SK-N-SH (cell line): Measurements from ENCODE around the gene PRRT1B. TPM values are rescaled to one million over a fixed set of nuclear protein-coding genes. Genes with fewer than 3 reads are reported as not detected.

Source experiments
- CTCF ChIA-PET: fragments of 300-600, 350-600 bp; formaldehyde crosslinking; extraction: SDS; loops from one replicate; lab custom pipeline; 2021; lab: Yijun Ruan, JAX
- POLR2A ChIA-PET: fragments of 350-600 bp; sonication (Branson Sonifier 250); formaldehyde crosslinking; extraction: SDS; loops from one replicate; lab custom pipeline; 2020; ENCODE audit warnings: antibody characterized with exemption, inconsistent platforms; lab: Yijun Ruan, JAX
- DNase-seq: peaks from one replicate; pipeline ENCODE4 v3.0.0; 2012
- H2AFZ ChIP-seq: fragments of 200-600 bp; sonication (generic); 2 replicates; pipeline ENCODE4 v1.8.1; 2016; ENCODE audit warnings: antibody characterized with exemption, mild to moderate bottlenecking, low read depth
- H3F3A ChIP-seq: fragments of 200-600 bp; sonication (generic); replicated peaks from 2 replicates; pipeline ENCODE3; 2016; ENCODE audit warnings: antibody characterized with exemption, mild to moderate bottlenecking; ENCODE audit not compliant: insufficient read depth
- H3K27ac ChIP-seq, 2 experiments: fragments of 200-500 bp in 1 of 2; fragments of 200-600 bp in 1 of 2; sonication (Bioruptor generic) in 1 of 2; sonication (generic), shearing (Covaris generic) in 1 of 2; 2 replicates each; pipeline versions ENCODE4 v1.5.1 to v1.6.1; 2014 to 2016; ENCODE audit warnings: low read depth in 2 of 2, inconsistent platforms in 1 of 2, low read length in 1 of 2, mild to moderate bottlenecking in 1 of 2, mixed read lengths in 1 of 2
- H3K27me3 ChIP-seq: fragments of 200-600 bp; sonication (generic), shearing (Covaris generic); 2 replicates; pipeline ENCODE4 v1.6.1; 2016; ENCODE audit warnings: mixed run types; ENCODE audit not compliant: insufficient read depth
- H3K36me3 ChIP-seq, 2 experiments: fragments of 200-500 bp in 1 of 2; fragments of 200-600 bp in 1 of 2; sonication (Bioruptor generic) in 1 of 2; sonication (generic) in 1 of 2; replicated peaks in 1 of 2; 2 replicates each; pipeline versions ENCODE3 to v1.5.1; 2014 to 2016; ENCODE audit warnings: low read length in 1 of 2, mild to moderate bottlenecking in 1 of 2; ENCODE audit not compliant: insufficient read depth in 2 of 2, control insufficient read depth in 1 of 2
- H3K4me1 ChIP-seq, 2 experiments: fragments of 200-500 bp in 1 of 2; fragments of 200-600 bp in 1 of 2; sonication (Bioruptor generic) in 1 of 2; sonication (generic), shearing (Covaris generic) in 1 of 2; 2 replicates each; pipeline versions ENCODE4 v1.5.1 to v1.6.1; 2014 to 2016; ENCODE audit warnings: low read depth in 1 of 2, low read length in 1 of 2, mixed run types in 1 of 2; ENCODE audit not compliant: insufficient read depth in 2 of 2, control insufficient read depth in 1 of 2
- H3K4me2 ChIP-seq: fragments of 200-600 bp; sonication (generic), shearing (Covaris generic); 2 replicates; pipeline ENCODE4 v1.6.1; 2017; ENCODE audit warnings: mixed run types
- H3K4me3 ChIP-seq, 2 experiments: fragments of 200-500 bp in 1 of 2; fragments of 200-600 bp in 1 of 2; sonication (Bioruptor generic) in 1 of 2; sonication (generic), shearing (Covaris generic) in 1 of 2; 2 replicates each; pipeline versions ENCODE4 v1.5.1 to v1.8.1; 2014 to 2016; ENCODE audit warnings: low read depth in 2 of 2, inconsistent platforms in 1 of 2, low read length in 1 of 2, mild to moderate bottlenecking in 1 of 2, mixed read lengths in 1 of 2, moderate library complexity in 1 of 2
- H3K79me2 ChIP-seq: fragments of 200-600 bp; sonication (generic); 2 replicates; pipeline ENCODE4 v1.8.1; 2017; ENCODE audit warnings: mild to moderate bottlenecking; ENCODE audit not compliant: insufficient read depth
- H3K9ac ChIP-seq: fragments of 200-600 bp; sonication (generic); 2 replicates; pipeline ENCODE4 v1.6.1; 2017; ENCODE audit warnings: mixed run types
- H3K9me2 ChIP-seq: fragments of 200-600 bp; sonication (generic); 2 replicates; pipeline ENCODE4 v1.6.1; 2017; ENCODE audit warnings: mixed run types
- H3K9me3 ChIP-seq: fragments of 200-600 bp; sonication (generic); 2 replicates; pipeline ENCODE4 v1.6.1; 2017; ENCODE audit warnings: mixed run types, mild to moderate bottlenecking, moderate library complexity
- H4K20me1 ChIP-seq: fragments of 200-600 bp; sonication (generic); 2 replicates; pipeline ENCODE4 v1.6.1; 2017; ENCODE audit warnings: mild to moderate bottlenecking, mixed run types; ENCODE audit not compliant: insufficient read depth
- CHD2 ChIP-seq: fragments of 150-350 bp; IDR thresholded peaks from 2 replicates; pipeline ENCODE4 v1.6.1; 2018; ENCODE audit warnings: low read length; ENCODE audit not compliant: partially characterized antibody
- FOSL2 ChIP-seq: IDR thresholded peaks from 2 replicates; pipeline ENCODE4 v1.4.0; 2012; ENCODE audit warnings: low read depth, mild to moderate bottlenecking, moderate library complexity, borderline replicate concordance
- GABPA ChIP-seq: IDR thresholded peaks from 2 replicates; pipeline ENCODE4 v1.4.0; 2012; ENCODE audit warnings: low read depth, mild to moderate bottlenecking
- GATA2 ChIP-seq: sonication (generic); formaldehyde crosslinking; IDR thresholded peaks from 2 replicates; pipeline ENCODE4 v1.5.0; 2020; ENCODE audit warnings: mild to moderate bottlenecking, missing genetic modification reagents
- JUND ChIP-seq: IDR thresholded peaks from 2 replicates; pipeline ENCODE4 v1.4.0; 2012
- MEF2A ChIP-seq: IDR thresholded peaks from 2 replicates; pipeline ENCODE4 v1.4.0; 2012; ENCODE audit warnings: low read depth, borderline replicate concordance
- POLR2AphosphoS5 ChIP-seq: IDR thresholded peaks from 2 replicates; pipeline ENCODE4 v1.6.1; 2012; ENCODE audit warnings: low read depth, low read length
- RFX5 ChIP-seq: IDR thresholded peaks from 2 replicates; pipeline ENCODE4 v1.6.1; 2012; ENCODE audit warnings: mild to moderate bottlenecking, improper control_type of control experiment, low read length
- RXRA ChIP-seq: IDR thresholded peaks from 2 replicates; pipeline ENCODE4 v1.4.0; 2012; ENCODE audit warnings: low read depth, mild to moderate bottlenecking, borderline replicate concordance
- SMC3 ChIP-seq: IDR thresholded peaks from 2 replicates; pipeline ENCODE4 v1.6.1; 2012; ENCODE audit warnings: low read depth, low read length, improper control_type of control experiment
- TAF1 ChIP-seq: IDR thresholded peaks from 2 replicates; pipeline ENCODE4 v1.6.1; 2012; ENCODE audit warnings: low read depth, mild to moderate bottlenecking, low read length, moderate library complexity, borderline replicate concordance
- TCF12 ChIP-seq: IDR thresholded peaks from 2 replicates; pipeline ENCODE4 v1.4.0; 2012
- TEAD4 ChIP-seq: IDR thresholded peaks from 2 replicates; pipeline ENCODE4 v1.4.0; 2012; ENCODE audit warnings: mild to moderate bottlenecking, borderline replicate concordance; ENCODE audit not compliant: insufficient read depth
- YY1 ChIP-seq: IDR thresholded peaks from 2 replicates; pipeline ENCODE4 v1.4.0; 2012; ENCODE audit warnings: low read depth, mild to moderate bottlenecking
- WGBS: methylation state at CpG from one replicate; pipeline ENCODE4 v1.1.6; 2017; ENCODE audit warnings: low lambda C conversion rate; 5-methylcytosine and 5-hydroxymethylcytosine counted together
- polyA plus RNA-seq, 3 experiments: library from polyadenylated mRNA; depleted of rRNA; stranded (reverse); fragments of >200 nt; gene quantifications; 2 replicates each; pipeline ENCODE4 v1.2.3, GENCODE V29; 2012
- TF ChIP-seq, protein P1 (sequence below): fragments of 200-600 bp; sonication (generic); IDR thresholded peaks from 2 replicates; pipeline ENCODE4 v1.6.1; 2017; ENCODE audit warnings: antibody characterized with exemption, mild to moderate bottlenecking, moderate library complexity
- TF ChIP-seq, protein P2 (sequence below): IDR thresholded peaks from 2 replicates; pipeline ENCODE4 v1.4.0; 2012; ENCODE audit warnings: low read depth, borderline replicate concordance
- TF ChIP-seq, protein P3 (sequence below): fragments of 150-350 bp; IDR thresholded peaks from 2 replicates; pipeline ENCODE4 v1.6.1; 2016; ENCODE audit warnings: mild to moderate bottlenecking, low read depth, low read length
- TF ChIP-seq, protein P4 (sequence below): IDR thresholded peaks from 2 replicates; pipeline ENCODE4 v1.6.1; 2012; ENCODE audit warnings: mild to moderate bottlenecking, low read depth, low read length, moderate library complexity

Gene PRRT1B
- polyA plus RNA-seq, 1 of the 3 experiments (the other 2 are of a cell fraction), result not detected

DNA sequence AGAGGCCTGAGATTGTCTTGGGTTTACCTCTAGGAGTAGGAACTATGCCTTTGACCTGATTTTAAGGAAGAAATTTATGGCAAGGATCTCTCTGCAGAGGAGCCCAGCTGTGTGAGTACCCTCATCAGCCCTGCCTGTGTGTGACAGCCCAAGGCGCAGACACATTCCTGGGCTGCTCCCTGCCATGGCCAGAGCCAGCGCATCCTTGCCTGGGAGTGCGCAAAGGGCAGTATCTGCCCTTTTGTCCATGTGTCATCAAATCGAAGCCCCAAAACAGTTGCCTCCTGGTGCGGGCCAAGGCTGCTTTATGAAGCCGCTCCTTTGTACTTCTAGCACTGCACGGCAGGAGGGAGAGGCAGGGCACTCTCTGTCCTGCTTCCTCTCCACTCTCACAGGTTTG, 51.9 kb downstream of the PRRT1B start:
- Histone ChIP-seq H3K9ac (no peak overlapping the region), H3K79me2 (no peaks in the 10 kb centered on the region), H3K4me1 (no peaks in the 10 kb centered on the region), H3F3A (no peaks in the 10 kb centered on the region), H3K4me2 (no peak overlapping the region), H3K27me3 (no peaks in the 10 kb centered on the region), H3K27ac (no peak overlapping the region), H3K9me2 (no peaks in the 10 kb centered on the region), H3K4me3 (no peak overlapping the region), H3K9me3 (no peaks in the 10 kb centered on the region), H3K36me3 (peaks cover 3 to 47% of the 10 kb centered on the region in 2 experiments), H2AFZ (no peak overlapping the region), H4K20me1 (no peaks in the 10 kb centered on the region)
- POLR2A ChIA-PET, result no interaction called here
- CTCF ChIA-PET, result interaction anchor here (1.0 to 1.6 kb wide), 2 partner anchors 71 to 143 kb away, joined by 3 to 5 read pairs; partner anchors contain the start of gene RAPGEF1
- TF ChIP-seq TCF12 (no peak), CHD2 (no peak), FOSL2 (no peak), TAF1 (no peak), SMC3 (no peak), TEAD4 (no peak)
- TF ChIP-seq, protein P1, sequence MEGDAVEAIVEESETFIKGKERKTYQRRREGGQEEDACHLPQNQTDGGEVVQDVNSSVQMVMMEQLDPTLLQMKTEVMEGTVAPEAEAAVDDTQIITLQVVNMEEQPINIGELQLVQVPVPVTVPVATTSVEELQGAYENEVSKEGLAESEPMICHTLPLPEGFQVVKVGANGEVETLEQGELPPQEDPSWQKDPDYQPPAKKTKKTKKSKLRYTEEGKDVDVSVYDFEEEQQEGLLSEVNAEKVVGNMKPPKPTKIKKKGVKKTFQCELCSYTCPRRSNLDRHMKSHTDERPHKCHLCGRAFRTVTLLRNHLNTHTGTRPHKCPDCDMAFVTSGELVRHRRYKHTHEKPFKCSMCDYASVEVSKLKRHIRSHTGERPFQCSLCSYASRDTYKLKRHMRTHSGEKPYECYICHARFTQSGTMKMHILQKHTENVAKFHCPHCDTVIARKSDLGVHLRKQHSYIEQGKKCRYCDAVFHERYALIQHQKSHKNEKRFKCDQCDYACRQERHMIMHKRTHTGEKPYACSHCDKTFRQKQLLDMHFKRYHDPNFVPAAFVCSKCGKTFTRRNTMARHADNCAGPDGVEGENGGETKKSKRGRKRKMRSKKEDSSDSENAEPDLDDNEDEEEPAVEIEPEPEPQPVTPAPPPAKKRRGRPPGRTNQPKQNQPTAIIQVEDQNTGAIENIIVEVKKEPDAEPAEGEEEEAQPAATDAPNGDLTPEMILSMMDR, result no peak
- 92% methylated on average over 7 of the region's 7 CpGs for WGBS
- no peak for DNase-seq

DNA sequence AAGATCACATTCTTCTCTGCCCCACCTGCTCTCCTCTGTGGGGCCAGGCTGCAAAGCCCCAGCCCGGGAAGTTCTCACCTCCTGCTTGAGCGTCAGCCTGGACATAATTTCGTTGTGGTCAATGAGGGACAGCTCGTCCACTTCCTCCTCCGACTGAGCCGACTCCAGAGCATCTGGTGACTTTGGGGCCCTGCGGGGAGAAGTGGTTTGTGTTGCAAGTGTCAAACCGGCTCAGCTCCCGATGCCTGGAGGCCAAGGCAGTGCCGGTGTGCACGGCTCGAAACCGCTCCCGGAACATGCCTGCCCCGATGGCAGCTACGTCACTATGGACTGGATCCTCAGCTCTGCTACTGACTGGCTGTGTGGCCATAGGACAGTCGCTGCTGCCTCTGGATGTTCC, 52.8 kb downstream of the PRRT1B start:
- Histone ChIP-seq H3K79me2 (no peaks in the 10 kb centered on the region), H3K9me2 (no peaks in the 10 kb centered on the region), H3K9me3 (no peaks in the 10 kb centered on the region), H3K27me3 (no peaks in the 10 kb centered on the region), H2AFZ (no peak overlapping the region), H3F3A (no peaks in the 10 kb centered on the region), H4K20me1 (no peaks in the 10 kb centered on the region), H3K27ac (no peak overlapping the region), H3K4me3 (no peak overlapping the region), H3K36me3 (peaks cover 3 to 47% of the 10 kb centered on the region in 2 experiments), H3K4me1 (no peaks in the 10 kb centered on the region), H3K9ac (no peak overlapping the region), H3K4me2 (no peak overlapping the region)
- CTCF ChIA-PET, result interaction anchor here (0.6 to 5.3 kb wide), 4 partner anchors 7 to 157 kb away, joined by 3 to 19 read pairs (median 4); no protein-coding TSS in a partner anchor
- no peak for TF ChIP-seq GABPA
- TF ChIP-seq GATA2 (CRISPR knock-in tag), result no peak
- TF ChIP-seq FOSL2, result no peak
- TF ChIP-seq, protein P2, sequence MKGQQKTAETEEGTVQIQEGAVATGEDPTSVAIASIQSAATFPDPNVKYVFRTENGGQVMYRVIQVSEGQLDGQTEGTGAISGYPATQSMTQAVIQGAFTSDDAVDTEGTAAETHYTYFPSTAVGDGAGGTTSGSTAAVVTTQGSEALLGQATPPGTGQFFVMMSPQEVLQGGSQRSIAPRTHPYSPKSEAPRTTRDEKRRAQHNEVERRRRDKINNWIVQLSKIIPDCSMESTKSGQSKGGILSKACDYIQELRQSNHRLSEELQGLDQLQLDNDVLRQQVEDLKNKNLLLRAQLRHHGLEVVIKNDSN, result no peak
- TF ChIP-seq MEF2A, result no peak
- TF ChIP-seq TCF12, result no peak
- TF ChIP-seq, protein P3, sequence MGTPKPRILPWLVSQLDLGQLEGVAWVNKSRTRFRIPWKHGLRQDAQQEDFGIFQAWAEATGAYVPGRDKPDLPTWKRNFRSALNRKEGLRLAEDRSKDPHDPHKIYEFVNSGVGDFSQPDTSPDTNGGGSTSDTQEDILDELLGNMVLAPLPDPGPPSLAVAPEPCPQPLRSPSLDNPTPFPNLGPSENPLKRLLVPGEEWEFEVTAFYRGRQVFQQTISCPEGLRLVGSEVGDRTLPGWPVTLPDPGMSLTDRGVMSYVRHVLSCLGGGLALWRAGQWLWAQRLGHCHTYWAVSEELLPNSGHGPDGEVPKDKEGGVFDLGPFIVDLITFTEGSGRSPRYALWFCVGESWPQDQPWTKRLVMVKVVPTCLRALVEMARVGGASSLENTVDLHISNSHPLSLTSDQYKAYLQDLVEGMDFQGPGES, result no peak
- no peak for TF ChIP-seq POLR2AphosphoS5
- TF ChIP-seq JUND, result no peak
- TF ChIP-seq RFX5, result no peak
- TF ChIP-seq RXRA, result no peak
- TF ChIP-seq YY1, result no peak
- TF ChIP-seq, protein P4, sequence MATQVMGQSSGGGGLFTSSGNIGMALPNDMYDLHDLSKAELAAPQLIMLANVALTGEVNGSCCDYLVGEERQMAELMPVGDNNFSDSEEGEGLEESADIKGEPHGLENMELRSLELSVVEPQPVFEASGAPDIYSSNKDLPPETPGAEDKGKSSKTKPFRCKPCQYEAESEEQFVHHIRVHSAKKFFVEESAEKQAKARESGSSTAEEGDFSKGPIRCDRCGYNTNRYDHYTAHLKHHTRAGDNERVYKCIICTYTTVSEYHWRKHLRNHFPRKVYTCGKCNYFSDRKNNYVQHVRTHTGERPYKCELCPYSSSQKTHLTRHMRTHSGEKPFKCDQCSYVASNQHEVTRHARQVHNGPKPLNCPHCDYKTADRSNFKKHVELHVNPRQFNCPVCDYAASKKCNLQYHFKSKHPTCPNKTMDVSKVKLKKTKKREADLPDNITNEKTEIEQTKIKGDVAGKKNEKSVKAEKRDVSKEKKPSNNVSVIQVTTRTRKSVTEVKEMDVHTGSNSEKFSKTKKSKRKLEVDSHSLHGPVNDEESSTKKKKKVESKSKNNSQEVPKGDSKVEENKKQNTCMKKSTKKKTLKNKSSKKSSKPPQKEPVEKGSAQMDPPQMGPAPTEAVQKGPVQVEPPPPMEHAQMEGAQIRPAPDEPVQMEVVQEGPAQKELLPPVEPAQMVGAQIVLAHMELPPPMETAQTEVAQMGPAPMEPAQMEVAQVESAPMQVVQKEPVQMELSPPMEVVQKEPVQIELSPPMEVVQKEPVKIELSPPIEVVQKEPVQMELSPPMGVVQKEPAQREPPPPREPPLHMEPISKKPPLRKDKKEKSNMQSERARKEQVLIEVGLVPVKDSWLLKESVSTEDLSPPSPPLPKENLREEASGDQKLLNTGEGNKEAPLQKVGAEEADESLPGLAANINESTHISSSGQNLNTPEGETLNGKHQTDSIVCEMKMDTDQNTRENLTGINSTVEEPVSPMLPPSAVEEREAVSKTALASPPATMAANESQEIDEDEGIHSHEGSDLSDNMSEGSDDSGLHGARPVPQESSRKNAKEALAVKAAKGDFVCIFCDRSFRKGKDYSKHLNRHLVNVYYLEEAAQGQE, result no peak
- no peak for TF ChIP-seq TAF1
- no peak for TF ChIP-seq TEAD4
- no peak for DNase-seq
- 91% methylated on average over 4 of the region's 17 CpGs for WGBS
- POLR2A ChIA-PET, result no interaction called here
